Cerebellar nuclear complex (tissue), 1 donor: ENCODE data around the gene HERPUD1.
"Not testable (repeated sequence)": the region's sequence is repeated elsewhere in the genome, so short reads cannot be mapped to it uniquely, and the experiment has no call there.

ENCODE experiments used
- DNase-seq, 2 experiments: peaks; one replicate each; lab custom pipeline; 2025; lab: John Stamatoyannopoulos, UW

Gene HERPUD1

DNA sequence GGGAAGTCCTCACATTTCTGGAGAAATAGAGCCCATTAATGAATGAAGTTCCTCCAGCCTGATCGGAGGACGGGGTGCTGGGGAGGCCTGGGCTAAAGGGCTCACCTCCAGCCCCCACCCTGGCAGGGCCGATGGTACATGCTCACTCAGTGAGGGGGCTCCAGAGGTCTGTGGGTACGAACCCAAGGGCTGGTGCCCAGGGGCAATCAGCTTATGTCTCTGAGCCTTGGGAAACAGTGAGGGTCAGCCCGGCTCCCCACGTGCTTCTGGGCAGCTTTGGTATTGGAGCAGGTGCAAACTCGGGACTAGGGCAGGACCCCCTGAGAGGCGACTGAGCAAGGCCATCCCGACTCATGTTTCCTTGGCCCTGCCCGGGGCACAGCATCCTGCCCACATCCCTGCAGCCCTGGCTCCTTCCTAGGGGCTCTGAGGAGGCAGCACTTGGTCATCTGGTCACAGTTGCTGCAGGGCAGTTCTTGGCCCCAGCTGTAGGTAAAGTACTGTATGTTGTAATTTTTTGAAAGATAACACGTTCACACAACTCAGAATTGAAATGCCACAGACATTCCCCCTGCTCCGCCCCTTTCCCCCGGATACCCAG, 28.8 kb downstream of the HERPUD1 start:
- no peak for DNase-seq

DNA sequence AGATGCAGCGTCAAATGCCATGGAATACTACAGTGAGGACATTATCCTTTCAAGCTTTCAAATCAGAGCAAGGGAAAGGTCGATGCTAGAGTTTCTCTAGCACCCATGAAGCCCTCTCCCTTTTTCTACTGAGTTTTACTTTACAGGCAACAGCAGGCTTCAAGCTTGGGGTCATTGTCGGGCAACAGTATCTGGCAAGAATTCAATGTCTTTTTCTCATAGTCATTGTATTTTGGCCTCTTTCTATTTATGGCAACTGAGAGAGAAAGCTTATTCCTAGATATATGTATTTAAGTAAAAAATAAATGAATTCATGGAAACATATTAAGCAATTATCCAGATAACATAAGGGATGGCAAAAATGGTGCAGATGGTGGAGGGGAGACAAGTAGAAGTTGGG, 29.4 kb downstream of the HERPUD1 start:
- DNase-seq, result no peak

DNA sequence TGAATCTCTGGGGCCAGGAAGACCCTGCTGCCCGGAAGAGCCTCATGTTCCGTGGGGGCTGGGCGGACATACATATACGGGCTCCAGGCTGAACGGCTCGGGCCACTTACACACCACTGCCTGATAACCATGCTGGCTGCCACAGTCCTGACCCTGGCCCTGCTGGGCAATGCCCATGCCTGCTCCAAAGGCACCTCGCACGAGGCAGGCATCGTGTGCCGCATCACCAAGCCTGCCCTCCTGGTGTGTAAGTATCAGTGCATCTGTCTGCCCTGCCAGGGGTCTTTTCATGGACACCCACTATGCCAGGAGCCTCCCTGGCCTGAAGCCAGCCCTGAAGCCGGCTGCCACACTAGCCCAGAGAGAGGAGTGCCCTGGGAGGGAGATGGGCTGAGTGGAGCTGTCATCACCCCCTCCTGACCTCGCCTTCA, 29.9 kb downstream of the HERPUD1 start, which contains the start of gene CETP:
CETP (plus strand) TSS at position 100 of the 431 bp plus-strand sequence; CDS start at position 130, 30 bp downstream.
- no peak for DNase-seq

DNA sequence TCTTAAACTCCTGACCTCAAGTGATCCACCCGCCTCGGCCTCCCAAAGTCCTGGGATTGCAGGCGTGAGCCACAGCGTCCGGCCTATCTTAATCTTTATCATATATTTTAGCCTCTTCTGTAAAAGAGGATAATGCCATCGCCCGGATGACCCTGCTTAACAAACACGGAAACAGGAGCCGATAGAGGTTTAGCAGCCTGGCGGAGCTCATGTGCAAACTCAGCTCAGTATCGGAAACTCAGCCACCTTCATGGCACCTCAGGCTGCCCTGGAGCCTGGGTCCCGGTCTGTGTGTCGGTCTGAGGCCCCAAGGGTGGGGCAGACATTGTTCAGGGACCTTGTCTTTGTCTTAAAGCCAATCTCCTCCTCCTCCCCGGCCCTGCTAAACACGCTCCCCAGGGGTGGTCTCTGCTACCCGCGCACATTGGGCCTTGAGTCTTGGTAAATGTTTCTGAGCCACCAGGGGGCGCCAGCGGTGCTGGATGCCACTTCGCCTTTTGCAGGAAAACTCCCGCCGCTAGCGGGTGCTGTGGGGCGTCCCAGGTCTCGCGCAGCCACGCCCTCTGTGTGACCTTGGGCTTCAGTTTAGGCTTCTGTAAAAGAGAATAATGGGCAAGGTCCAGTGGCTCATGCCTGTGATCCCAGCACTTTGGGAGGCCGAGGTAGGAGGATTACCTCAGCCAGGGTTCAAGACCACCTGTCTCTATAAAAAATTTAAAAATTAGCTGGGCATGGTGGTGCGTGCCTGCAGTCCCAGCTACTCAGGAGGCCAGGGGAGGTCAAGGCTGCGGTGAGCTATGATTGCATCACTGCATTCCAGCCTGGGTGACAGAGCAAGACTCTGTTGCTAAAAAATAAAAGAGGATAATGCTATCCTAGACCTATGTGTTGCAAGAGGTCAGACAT, 32.6 kb downstream of the HERPUD1 start:
- DNase-seq, result no peak

DNA sequence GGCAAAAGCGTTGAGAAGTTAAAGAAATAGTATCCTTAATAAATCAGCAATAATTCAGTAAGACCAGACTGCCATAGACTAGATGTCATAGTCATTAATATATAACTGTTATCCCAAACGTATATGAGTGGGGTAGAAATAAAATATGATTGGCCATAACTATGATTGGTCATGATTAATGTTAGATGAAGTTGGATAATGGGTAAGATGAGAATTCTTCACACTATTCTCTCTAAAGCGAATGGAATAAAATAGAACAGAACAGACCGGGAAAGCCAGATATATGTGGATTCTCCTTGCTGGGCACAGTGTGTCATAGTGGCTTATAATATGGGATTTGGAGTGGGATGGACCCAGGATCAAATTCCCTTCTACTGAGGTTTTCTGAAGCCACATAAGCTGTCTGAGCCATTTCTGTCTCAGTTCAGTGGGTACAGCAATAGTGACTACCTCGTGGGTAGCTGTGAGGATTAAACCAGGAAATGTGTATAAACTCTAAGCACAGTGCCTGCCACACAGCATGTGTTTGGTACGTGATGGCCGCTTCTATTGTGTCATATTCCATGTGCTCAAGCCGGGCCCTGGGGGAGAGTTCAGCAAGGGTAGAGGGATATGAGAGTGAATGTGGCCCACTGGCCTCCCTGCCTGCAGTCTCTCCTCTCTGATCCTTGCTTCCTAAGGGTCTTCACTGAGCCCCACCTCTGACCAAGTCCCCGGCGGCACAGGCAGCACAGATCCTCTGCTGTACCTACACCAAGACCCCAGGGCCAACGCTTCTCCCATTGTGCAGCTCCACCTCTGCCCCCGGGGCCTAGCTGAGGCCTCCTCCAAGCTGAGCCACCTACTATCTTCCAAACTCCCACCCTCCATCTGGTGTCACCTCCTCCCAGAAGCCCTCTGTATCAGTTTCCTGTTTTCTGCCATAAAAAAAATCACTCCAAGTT, 33.5 kb downstream of the HERPUD1 start:
- DNase-seq, result no peak

DNA sequence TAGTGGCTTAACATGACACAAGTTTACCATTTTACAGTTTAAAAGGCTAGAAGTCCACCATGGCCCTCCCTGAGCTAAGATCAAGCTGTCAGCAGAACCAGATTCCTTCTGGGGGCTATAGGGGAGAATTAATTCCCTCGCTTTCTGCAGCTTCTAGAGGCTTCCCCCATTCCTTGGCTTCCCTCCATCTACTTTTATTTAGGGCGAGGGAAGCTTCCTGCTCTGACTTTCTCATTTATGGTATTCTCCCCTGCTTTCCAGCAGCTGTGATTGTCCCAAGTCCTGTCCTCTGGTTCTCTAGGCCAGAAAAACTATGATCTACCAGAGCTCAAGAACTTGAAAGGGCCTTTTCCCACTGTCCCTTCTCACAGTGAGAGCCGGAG, 34.1 kb downstream of the HERPUD1 start:
- DNase-seq, result no peak

DNA sequence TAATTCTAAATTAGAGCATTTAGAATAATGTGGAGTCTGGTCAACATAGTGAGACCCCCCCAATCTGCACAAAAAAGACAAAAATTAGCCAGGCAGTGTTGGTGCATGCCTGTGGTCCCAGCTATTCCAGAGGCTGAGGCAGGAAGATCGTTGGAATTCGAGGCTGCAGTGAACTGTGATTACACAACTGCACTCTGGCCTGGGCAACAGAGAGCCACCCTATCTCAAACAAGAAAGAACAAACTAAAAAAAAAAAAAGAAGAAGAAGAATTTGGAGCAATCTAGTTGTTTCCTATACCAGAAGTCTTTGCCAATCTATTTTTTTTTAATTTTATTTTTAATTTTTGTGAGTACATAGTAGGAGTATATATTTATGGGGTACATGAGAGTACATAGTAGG, 35.8 kb downstream of the HERPUD1 start:
- no peak for DNase-seq

DNA sequence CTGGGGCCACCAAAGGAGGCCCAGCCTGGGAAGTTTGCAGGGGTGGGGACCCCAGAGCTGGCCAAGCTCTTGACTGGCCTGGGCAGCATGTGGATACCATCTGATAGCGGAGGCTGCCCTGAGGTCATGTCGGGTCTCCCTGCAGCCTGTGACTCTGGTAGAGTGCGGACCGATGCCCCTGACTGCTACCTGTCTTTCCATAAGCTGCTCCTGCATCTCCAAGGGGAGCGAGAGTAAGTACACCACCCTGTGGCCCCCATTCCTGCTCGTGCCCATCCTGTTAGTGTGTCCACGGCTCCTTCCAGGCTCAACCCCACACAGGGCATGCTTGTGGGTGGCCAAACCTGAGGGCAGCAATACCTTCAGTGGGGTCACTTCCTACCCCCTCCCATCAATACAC, 37.8 kb downstream of the HERPUD1 start:
- DNase-seq, result no peak

DNA sequence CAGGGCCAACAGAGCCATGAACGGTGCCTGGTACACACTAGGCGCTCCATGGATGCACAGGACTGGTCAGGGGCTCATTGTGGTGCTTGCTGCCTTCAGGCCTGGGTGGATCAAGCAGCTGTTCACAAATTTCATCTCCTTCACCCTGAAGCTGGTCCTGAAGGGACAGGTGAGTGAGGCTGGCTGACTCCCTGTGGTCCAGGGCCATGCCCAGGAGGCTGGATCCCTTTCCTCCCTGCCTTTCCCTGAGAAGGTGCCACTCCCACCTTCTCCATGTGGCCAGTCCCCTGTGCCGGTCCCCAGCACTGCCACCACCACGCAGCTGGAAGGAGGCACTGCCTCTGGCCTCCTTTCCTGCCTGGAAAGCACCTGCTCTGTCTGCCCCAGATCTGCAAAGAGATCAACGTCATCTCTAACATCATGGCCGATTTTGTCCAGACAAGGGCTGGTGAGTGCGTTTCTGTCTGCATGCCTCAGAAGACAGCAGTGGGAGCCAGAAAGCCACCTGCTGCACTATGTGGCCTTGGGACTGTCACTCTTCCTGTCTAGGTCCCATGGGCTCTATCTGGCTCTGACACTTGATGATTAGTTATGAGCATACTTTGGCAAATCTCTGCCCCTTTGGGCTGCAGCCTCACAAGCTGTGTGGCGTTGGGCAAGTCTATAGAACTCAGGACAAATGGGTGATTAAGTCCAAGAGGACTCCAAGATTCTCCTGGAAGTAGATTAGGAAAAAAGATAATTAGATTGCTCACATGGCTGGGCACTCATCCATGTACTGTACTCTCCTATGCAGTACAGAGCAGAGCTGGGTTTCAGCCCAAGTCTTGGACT, 39.2 kb downstream of the HERPUD1 start:
- DNase-seq, result no peak

DNA sequence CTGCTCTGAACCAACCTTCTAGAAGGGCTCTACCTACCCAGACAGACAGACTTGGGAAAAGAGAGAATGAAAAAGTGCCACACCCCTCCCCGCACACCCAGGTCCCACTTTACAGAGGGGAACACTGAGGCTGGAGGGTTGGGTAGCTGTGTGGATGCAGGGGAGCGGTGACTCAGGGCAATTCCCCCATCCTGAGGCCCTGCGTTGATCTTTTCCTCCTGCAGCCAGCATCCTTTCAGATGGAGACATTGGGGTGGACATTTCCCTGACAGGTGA, 39.8 kb downstream of the HERPUD1 start:
- no peak for DNase-seq

DNA sequence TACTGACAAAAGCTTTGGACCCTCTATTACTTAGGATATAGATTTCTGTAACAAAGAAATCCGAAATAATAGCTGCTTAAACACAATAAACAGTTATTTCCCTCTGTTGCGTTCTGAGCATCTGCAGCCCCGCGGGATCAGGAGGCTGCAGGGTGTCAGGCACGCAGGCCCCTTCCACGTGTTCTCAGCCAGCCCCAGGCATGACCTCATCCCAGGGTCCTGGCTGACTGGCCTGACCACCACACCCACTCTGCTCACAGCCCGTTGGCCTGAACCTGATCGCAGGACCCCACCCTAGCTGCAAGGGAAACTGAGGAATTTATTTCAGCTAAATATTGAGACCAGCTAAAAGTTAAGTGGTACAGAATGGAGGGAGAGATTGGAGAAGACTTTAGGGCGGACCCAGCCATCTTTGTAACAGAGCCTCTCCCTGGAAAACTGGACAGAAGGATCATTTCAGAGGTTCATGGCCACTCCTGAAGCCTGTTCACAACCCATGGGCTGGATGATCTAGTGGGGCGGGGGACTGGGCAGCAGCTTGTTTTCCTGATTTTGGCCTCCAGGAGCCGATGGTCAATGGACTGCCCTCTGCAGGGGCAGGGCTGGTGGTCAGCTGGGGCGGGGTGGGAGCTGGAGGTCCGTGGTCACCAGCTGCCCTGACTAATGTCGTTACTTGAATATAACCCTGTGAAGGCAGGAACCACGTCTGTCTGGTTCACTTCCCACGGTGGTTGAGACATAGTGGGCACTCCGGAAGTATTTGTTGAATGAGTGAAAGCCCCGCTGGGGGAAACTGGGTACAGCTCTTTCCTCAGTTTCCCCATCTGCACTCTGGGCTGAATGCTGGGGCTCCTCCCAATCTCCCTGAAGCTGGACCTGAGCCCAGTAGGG, 40.7 kb downstream of the HERPUD1 start:
- DNase-seq, result no peak

DNA sequence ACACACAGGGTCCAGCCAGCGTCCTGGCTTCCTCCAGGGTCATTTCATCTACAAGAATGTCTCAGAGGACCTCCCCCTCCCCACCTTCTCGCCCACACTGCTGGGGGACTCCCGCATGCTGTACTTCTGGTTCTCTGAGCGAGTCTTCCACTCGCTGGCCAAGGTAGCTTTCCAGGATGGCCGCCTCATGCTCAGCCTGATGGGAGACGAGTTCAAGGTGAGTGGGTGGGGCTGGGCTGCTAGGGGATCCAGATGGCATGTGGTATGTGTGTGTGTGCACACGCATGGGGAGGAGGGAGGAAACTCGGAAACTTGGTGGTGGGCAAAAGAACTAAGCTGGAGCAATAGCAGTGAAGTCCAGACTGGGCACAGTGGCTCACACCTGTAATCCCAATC, 41.4 kb downstream of the HERPUD1 start:
- no peak for DNase-seq

DNA sequence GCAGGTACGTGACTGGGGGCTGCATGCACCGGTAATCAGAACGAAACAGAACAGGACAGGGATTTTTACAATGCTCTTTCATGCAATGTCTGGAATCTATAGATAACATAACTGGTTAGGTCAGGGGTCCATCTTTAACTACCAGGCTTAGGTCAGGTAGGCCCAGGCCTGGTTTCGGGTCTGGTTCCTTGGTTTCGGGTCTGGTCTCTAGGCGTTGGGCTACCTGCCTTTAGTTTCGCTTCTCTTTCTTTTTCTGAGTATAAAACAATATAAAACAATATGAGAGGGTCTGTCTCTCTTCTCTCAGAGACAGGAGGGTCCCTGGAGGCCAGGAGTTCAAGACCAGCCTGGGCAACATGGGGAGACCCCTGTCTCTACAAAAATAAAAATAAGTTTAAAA, 42.0 kb downstream of the HERPUD1 start:
- not testable (repeated sequence) for DNase-seq

DNA sequence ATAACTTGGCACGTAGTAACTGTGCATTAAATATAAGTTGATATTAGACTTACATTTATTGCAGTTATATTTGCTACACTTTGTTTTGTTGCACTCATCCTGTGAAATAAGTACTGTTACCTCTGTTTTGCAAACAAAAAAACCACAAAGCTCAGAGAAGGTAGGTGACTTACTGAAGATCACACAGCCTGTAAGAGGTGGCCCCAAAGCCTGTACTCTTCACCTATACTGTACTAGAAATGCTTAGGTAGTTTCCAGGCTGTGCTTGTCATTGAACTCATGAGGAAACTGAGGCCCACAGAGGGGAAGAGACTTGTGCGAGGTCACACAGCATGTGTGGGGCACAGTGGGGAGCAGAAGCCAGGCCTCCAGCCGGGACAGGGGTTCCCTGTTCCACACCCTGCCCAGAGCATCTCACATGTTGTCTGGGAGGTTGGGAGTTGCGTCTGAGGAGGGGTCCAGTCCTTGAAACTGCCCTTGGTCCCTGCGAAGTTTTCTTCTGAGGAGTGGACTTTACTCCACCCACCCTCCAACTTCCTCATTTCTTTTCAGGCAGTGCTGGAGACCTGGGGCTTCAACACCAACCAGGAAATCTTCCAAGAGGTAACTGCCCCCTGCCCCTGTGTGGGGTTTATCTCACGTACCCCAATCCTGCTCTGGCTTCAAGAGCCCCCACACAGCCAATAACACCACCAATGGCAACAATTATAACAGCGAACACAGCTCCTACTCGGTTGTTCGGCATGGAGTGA, 42.8 kb downstream of the HERPUD1 start:
- DNase-seq, result no peak

DNA sequence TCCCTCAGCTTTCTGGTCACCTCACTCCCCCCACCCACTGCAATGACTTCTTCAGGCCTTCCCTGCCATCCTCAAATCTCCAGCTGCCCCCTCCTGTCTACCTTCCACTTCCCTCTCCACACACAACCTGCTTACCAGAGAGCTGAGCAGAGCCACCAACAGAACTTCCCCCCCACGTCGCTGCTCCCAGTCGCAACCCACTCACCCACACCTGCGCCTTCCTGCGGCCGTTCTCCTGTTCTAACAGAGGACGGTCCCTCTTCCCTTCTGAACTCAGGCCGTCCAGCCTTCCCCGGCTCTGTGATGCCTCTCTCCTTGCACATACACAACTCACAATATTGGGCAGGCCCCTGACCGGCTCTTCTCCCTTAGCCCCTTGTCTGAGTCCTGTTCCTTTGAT, 43.8 kb downstream of the HERPUD1 start:
- DNase-seq, result no peak

DNA sequence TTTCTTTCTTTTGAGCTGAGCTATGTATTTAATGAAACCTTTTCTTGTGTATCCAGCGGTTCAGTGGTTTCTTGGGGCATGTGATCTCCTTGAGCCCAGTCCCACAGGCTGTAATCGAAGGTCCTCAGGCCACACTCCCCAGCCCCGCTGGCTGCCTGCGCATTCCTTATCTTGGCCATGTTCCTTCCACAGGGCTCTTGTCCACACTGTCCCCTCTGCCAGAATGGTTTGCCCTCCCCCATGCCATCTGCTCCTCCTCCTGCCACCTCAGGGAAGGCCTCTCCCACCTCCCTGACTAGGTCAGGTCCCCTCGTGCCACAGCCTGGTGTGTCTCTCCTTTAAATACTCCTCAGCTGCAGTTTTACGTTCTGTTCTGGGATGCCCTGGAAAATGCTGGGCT, 45.3 kb downstream of the HERPUD1 start:
- DNase-seq, result no peak

DNA sequence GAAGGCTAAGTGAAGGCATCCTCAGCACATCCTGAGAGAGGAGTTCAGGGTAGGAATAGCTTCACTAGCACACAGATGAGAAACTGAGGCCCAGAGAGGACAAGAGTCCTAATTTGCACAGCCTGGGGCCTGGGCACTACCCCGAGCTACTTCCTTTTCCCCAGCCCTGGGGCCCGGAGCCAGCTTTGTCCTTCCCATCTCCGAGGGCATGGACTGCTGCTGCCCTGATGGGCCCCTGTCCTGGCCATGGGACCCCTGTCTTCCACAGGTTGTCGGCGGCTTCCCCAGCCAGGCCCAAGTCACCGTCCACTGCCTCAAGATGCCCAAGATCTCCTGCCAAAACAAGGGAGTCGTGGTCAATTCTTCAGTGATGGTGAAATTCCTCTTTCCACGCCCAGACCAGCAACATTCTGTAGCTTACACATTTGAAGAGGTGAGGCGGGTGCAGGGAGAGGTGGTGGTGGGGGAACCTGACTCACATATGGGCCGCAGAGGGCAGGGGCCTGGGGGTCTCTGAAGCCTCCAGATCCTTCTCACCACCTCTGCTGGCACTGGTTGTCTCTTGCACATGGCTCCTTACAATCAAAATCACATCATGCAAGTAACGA, 46.0 kb downstream of the HERPUD1 start:
- DNase-seq, result no peak

DNA sequence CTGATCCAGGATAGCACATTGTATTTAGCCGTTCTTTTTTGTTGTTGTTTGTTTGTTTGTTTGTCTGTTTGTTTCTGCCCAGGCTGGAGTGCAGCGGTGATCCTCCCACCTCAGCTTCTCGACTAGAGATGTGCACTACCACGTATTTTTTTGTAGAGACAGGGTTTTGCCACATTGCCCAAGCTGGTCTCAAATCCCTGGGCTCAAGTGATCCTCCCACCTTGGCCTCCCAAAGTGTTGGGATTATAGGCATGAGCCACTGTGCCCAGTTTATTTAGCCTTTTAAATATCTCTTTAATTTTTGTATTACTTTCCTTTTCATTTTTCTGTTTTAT, 48.2 kb downstream of the HERPUD1 start:
- DNase-seq, result no peak
